K562 (cell line): ENCODE results near the gene GOLGA8A.

Experiments used
- ARID3A ChIP-seq: IDR thresholded peaks from 2 replicates; pipeline ENCODE4 v1.6.1; 2012; ENCODE audit warnings: low read depth, low read length, improper control_type of control experiment, borderline replicate concordance
- ARNT ChIP-seq, 2 experiments: fragments of 450-650 bp; IDR thresholded peaks; 2 replicates each; pipeline ENCODE4 v1.6.1; 2016; ENCODE audit warnings: mild to moderate bottlenecking in 1 of 2
- ATF3 ChIP-seq, 2 experiments: fragments of 450-650 bp in 1 of 2; sonication (generic) in 1 of 2; formaldehyde crosslinking in 1 of 2; IDR thresholded peaks in 1 of 2; conservative IDR thresholded peaks in 1 of 2; 2 replicates each; pipeline versions ENCODE4 v1.6.1 to v1.8.1; 2016 to 2023; ENCODE audit warnings: mild to moderate bottlenecking in 2 of 2, moderate library complexity in 2 of 2, inconsistent platforms in 1 of 2, missing genetic modification reagents in 1 of 2
- PATZ1 ChIP-seq: fragments of 250-450 bp; sonication (Bioruptor Pico); IDR thresholded peaks from 2 replicates; pipeline ENCODE4 v1.5.0; 2020; ENCODE audit warnings: mild to moderate bottlenecking, borderline replicate concordance
- TRIM24 ChIP-seq, 2 experiments: fragments of 450-650 bp; IDR thresholded peaks; 2 replicates each; pipeline ENCODE4 v1.6.1; 2016
- U2AF2 ChIP-seq: fragments of 200-400 bp; formaldehyde crosslinking; optimal IDR thresholded peaks from 2 replicates; pipeline ENCODE3; 2017; ENCODE audit warnings: low read depth, mild to moderate bottlenecking, low read length
- ZNF124 ChIP-seq: sonication (generic); formaldehyde crosslinking; IDR thresholded peaks from 2 replicates; pipeline ENCODE4 v1.8.1; 2022; ENCODE audit warnings: missing genetic modification reagents
- ZNF354B ChIP-seq: fragments of 250-450 bp; sonication (Bioruptor Pico); IDR thresholded peaks from 2 replicates; pipeline ENCODE4 v1.4.0; 2020
- ZNF41 ChIP-seq: fragments of 250-450 bp; sonication (Bioruptor Pico); conservative IDR thresholded peaks from 2 replicates; pipeline ENCODE4 v1.4.0; 2020; ENCODE audit warnings: mild to moderate bottlenecking
- ZNF586 ChIP-seq: fragments of 450-650 bp; formaldehyde crosslinking; conservative IDR thresholded peaks from 2 replicates; pipeline ENCODE4 v1.4.0; 2020; ENCODE audit warnings: mild to moderate bottlenecking, moderate library complexity
- TF ChIP-seq, protein P1 (sequence below), 3 experiments: IDR thresholded peaks in 2 of 3; conservative IDR thresholded peaks in 1 of 3; 2 replicates each; pipeline ENCODE4 v1.5.1; 2011 to 2012; ENCODE audit warnings: low read length in 3 of 3, mild to moderate bottlenecking in 3 of 3, control low read depth in 2 of 3, improper control_type of control experiment in 1 of 3, inconsistent platforms in 1 of 3, low read depth in 1 of 3, mixed read lengths in 1 of 3, moderate library complexity in 1 of 3; ENCODE audit not compliant: insufficient read depth in 2 of 3

GRCh38 chr15:34470091-34470490, 32.5 kb upstream of the GOLGA8A start:
- TF ChIP-seq, protein P1, sequence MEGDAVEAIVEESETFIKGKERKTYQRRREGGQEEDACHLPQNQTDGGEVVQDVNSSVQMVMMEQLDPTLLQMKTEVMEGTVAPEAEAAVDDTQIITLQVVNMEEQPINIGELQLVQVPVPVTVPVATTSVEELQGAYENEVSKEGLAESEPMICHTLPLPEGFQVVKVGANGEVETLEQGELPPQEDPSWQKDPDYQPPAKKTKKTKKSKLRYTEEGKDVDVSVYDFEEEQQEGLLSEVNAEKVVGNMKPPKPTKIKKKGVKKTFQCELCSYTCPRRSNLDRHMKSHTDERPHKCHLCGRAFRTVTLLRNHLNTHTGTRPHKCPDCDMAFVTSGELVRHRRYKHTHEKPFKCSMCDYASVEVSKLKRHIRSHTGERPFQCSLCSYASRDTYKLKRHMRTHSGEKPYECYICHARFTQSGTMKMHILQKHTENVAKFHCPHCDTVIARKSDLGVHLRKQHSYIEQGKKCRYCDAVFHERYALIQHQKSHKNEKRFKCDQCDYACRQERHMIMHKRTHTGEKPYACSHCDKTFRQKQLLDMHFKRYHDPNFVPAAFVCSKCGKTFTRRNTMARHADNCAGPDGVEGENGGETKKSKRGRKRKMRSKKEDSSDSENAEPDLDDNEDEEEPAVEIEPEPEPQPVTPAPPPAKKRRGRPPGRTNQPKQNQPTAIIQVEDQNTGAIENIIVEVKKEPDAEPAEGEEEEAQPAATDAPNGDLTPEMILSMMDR (IDR thresholded peaks at IDR 0.05 in 2 of 3, conservative IDR thresholded peaks at IDR 0.05 in 1 of 3; ENCODE audit: insufficient read depth in 2 of 3, low read depth in 1 of 3, low read length in 3 of 3) = no peak
- TF ChIP-seq ZNF586 (CRISPR knock-in tag) (no peak), ZNF124 (CRISPR knock-in tag) (no peak), ATF3 (IDR thresholded peaks at IDR 0.05) (no peak), ATF3 (CRISPR knock-in tag; conservative IDR thresholded peaks at IDR 0.05) (no peak), U2AF2 (no peak), ZNF354B (CRISPR knock-in tag) (no peak), ARID3A (no peak), TRIM24 (IDR thresholded peaks at IDR 0.05) (no peak), ZNF41 (CRISPR knock-in tag) (no peak), PATZ1 (CRISPR knock-in tag) (no peak), ARNT (IDR thresholded peaks at IDR 0.05) (no peak)
